Heart left ventricle (tissue), 13 donors: ENCODE results near the gene FHL5.

ENCODE experiments used
- CTCF ChIP-seq, 12 donors: fragments of 200-600 bp; sonication (generic) in 4 of 12; IDR thresholded peaks; one replicate each; pipeline versions ENCODE4 v1.5.0 to v1.8.0; 2018 to 2022; ENCODE audit warnings: antibody characterized with exemption in 12 of 12, mild to moderate bottlenecking in 5 of 12
- POLR2A ChIP-seq, 2 donors: fragments of 450-650 bp; IDR thresholded peaks; one replicate each; pipeline ENCODE4 v1.6.1; 2017; ENCODE audit warnings: antibody characterized with exemption in 2 of 2, mild to moderate bottlenecking in 2 of 2, moderate library complexity in 2 of 2
- donor health status: ischemic (EF 13 %, LVEDD 7.1; RV severe dilation, severe dysfunction).
- donor health status: DM: no; HTN: yes; CAD: no.
- donor health status: DM: no; HTN: no; CAD: no.
- donor health status: ischemic (EF 25% LVEDD 6.9; RV normal size, moderate dysfunction).
- donor health status: ischemic (EF 25% LVEDD 5.7; RV mildly dilated, moderate dysfunction).
- donor health status: ischemic (EF 35%, LVEDD 5.7; RV mildly dilated, moderate dysfunction).
- donor health status: nonischemic (EF 11% LVEDD 7.7; RV severe dilation, severe dysfunction).
- donor health status: DM: yes; HTN: yes; CAD: no.
- donor health status: PGD.
- donor health status: ischemic (EF 29% LVEDD 5.4; RV normal size, mild dysfunction).
- donor health status: nonischemic (EF 23%, LVEDD 6.1; RV moderate dilation, normal function).

- TF ChIP-seq CTCF (IDR thresholded peaks at IDR 0.05) = no peak
- TF ChIP-seq POLR2A (IDR thresholded peaks at IDR 0.05) = no peak
Measured at GRCh38 chr6:96563853-96564252, 925 bp downstream of the FHL5 start.
